BJ (cell line): ENCODE results near the gene SORCS2. TPM values are rescaled to one million over a fixed set of nuclear protein-coding genes. Genes with fewer than 3 reads are reported as not detected.

ENCODE experiments used
- CTCF ChIA-PET: fragments of 350-600 bp; formaldehyde crosslinking; extraction: SDS; loops from one replicate; lab custom pipeline; 2021; ENCODE audit warnings: antibody characterized with exemption, inconsistent platforms; lab: Yijun Ruan, JAX
- POLR2A ChIA-PET: fragments of 300-600 bp; sonication (Branson Sonifier 250); formaldehyde crosslinking; extraction: SDS; loops from one replicate; lab custom pipeline; 2021; ENCODE audit warnings: antibody characterized with exemption; lab: Charles Lee
- DNase-seq: peaks from one replicate; pipeline ENCODE4 v3.0.0-alpha.2; 2011; ENCODE audit warnings: low read depth
- H3K27me3 ChIP-seq: 2 replicates; pipeline ENCODE4 v1.6.0; 2011; ENCODE audit warnings: low read length; ENCODE audit not compliant: control insufficient read depth, insufficient read depth
- H3K36me3 ChIP-seq: 2 replicates; pipeline ENCODE4 v1.5.1; 2011; ENCODE audit warnings: low read length; ENCODE audit not compliant: control insufficient read depth, insufficient read depth
- H3K4me3 ChIP-seq: 2 replicates; pipeline ENCODE4 v1.5.1; 2011; ENCODE audit warnings: low read depth, mild to moderate bottlenecking, control low read depth, low read length
- CTCF ChIP-seq: IDR thresholded peaks from 2 replicates; pipeline ENCODE4 v1.5.1; 2011; ENCODE audit warnings: low read depth, mild to moderate bottlenecking, control low read depth, inconsistent platforms, low read length, moderate library complexity; ENCODE audit not compliant: insufficient read depth
- polyA plus RNA-seq: library from polyadenylated mRNA; depleted of rRNA; stranded (reverse); fragments of >200 nt; gene quantifications from 2 replicates; pipeline ENCODE4 v1.2.3, GENCODE V29; 2011

The SORCS2 gene
- polyA plus RNA-seq, 1 experiment = 0.63 TPM

- DNase-seq = no peak
- Histone ChIP-seq H3K36me3 (no peaks in the 10 kb centered on the region), H3K27me3 (peaks cover 7% of the 10 kb centered on the region), H3K4me3 (no peak overlapping the region)
- ChIA-PET CTCF (no interaction called here), POLR2A (no interaction called here)
- no peak for TF ChIP-seq CTCF
These were observed 480.8 kb downstream of the SORCS2 start for GRCh38 chr4:7673121-7673520.

- ChIA-PET CTCF (interaction anchor here (0.6 kb wide), 2 partner anchors 9 to 371 kb away, joined by 3 read pairs; no protein-coding TSS in a partner anchor), POLR2A (interaction anchor here (0.6 kb wide), 1 partner anchor 244 kb away, joined by 4 read pairs; no protein-coding TSS in a partner anchor)
- no peak for TF ChIP-seq CTCF
- no peak for DNase-seq
- H3K36me3 ChIP-seq = no peaks in the 10 kb centered on the region
- H3K4me3 ChIP-seq = no peak overlapping the region
- H3K27me3 ChIP-seq = peaks cover 4% of the 10 kb centered on the region
These were observed 482.4 kb downstream of the SORCS2 start for GRCh38 chr4:7674706-7675105.

GRCh38 chr4:7675136-7675535 is 482.8 kb downstream of the SORCS2 start:
- CTCF ChIA-PET = interaction anchor here (0.6 kb wide), 1 partner anchor 371 kb away, joined by 3 read pairs; no protein-coding TSS in a partner anchor
- POLR2A ChIA-PET = no interaction called here
- Histone ChIP-seq H3K4me3 (no peak overlapping the region), H3K27me3 (peaks cover 5% of the 10 kb centered on the region), H3K36me3 (no peaks in the 10 kb centered on the region)
- TF ChIP-seq CTCF = no peak
- DNase-seq = no peak

- Histone ChIP-seq H3K27me3 (peaks cover 7% of the 10 kb centered on the region), H3K4me3 (no peak overlapping the region), H3K36me3 (no peaks in the 10 kb centered on the region)
- no peak for TF ChIP-seq CTCF
- ChIA-PET POLR2A (no interaction called here), CTCF (no interaction called here)
- no peak for DNase-seq
These were observed 483.4 kb downstream of the SORCS2 start for GRCh38 chr4:7675612-7676320.

- no peak for DNase-seq
- H3K4me3 ChIP-seq = no peak overlapping the region
- CTCF ChIA-PET = no interaction called here
- no peak for TF ChIP-seq CTCF
- H3K36me3 ChIP-seq = no peaks in the 10 kb centered on the region
- POLR2A ChIA-PET = no interaction called here
- H3K27me3 ChIP-seq = peaks cover 7% of the 10 kb centered on the region; the same call in 1 of the 2 replicates
These were observed 484.1 kb downstream of the SORCS2 start for GRCh38 chr4:7676398-7676922.
